Measurements from ENCODE around the gene IL1RAPL2. TPM values are rescaled to one million over a fixed set of nuclear protein-coding genes. Genes with fewer than 3 reads are reported as not detected.

The IL1RAPL2 gene
- total and polyA plus RNA-seq, 4 donors = 2.0 TPM; not detected in 3

DNA sequence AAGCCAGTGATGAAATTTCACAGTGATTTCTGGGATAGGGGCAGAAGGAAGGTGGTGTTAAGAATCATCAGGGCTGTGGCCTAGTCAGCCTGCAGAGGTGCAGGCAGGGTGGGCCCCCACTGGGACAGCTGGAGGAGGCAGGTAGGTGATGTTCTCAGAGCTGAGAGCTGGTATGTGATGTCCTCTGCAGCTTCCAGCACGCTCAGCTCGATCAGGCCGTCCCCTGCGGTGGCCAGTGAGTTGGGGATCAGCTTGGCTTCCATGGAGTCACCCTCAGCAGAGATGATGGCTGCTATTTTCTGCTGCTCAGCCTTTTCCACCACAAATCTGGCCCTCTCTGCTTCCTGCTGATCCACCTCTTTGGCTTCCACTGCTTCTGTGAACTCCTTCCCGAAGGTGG is 81.1 kb downstream of the IL1RAPL2 start:
- Histone ChIP-seq H3K27ac (ENCODE audit: low read depth in 1 of 2, low read length in 1 of 2) (no peak overlapping the region), H3K27me3 (ENCODE audit: control insufficient read depth in 3 of 3, insufficient read depth in 3 of 3, low read length in 2 of 3) (peaks cover 0 to 18% (median 4%) of the 10 kb centered on the region in 3 donors), H3K4me3 (no peak overlapping the region), H3K4me1 (ENCODE audit: control insufficient read depth in 5 of 5, insufficient read depth in 5 of 5, low read length in 5 of 5) (no peaks in the 10 kb centered on the region), H3K36me3 (ENCODE audit: control insufficient read depth in 4 of 4, insufficient read depth in 4 of 4, low read length in 4 of 4) (no peaks in the 10 kb centered on the region), H3K9ac (ENCODE audit: insufficient read depth in 1 of 2, low read length in 2 of 2) (no peak overlapping the region), H3K9me3 (ENCODE audit: control insufficient read depth in 4 of 4, insufficient read depth in 3 of 4, low read length in 3 of 4) (no peaks in the 10 kb centered on the region)
- ATAC-seq (ENCODE audit: insufficient read depth, low FRiP score) = no peak
- DNase-seq = no peak
- WGBS, 2 donors = 92% methylated on average over 1 to 5 of the region's 5 CpGs
- TF ChIP-seq, protein P1, sequence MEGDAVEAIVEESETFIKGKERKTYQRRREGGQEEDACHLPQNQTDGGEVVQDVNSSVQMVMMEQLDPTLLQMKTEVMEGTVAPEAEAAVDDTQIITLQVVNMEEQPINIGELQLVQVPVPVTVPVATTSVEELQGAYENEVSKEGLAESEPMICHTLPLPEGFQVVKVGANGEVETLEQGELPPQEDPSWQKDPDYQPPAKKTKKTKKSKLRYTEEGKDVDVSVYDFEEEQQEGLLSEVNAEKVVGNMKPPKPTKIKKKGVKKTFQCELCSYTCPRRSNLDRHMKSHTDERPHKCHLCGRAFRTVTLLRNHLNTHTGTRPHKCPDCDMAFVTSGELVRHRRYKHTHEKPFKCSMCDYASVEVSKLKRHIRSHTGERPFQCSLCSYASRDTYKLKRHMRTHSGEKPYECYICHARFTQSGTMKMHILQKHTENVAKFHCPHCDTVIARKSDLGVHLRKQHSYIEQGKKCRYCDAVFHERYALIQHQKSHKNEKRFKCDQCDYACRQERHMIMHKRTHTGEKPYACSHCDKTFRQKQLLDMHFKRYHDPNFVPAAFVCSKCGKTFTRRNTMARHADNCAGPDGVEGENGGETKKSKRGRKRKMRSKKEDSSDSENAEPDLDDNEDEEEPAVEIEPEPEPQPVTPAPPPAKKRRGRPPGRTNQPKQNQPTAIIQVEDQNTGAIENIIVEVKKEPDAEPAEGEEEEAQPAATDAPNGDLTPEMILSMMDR (IDR thresholded peaks at IDR 0.05; ENCODE audit: control extremely low read depth, extremely low read depth) = no peak

GRCh38 chrX:104659005-104659744 is 93.2 kb downstream of the IL1RAPL2 start:
- TF ChIP-seq, protein P1 (IDR thresholded peaks at IDR 0.05; ENCODE audit: control extremely low read depth, extremely low read depth) = no peak
- peak; percentile 23 to 59 (median 37) for DNase-seq
- Histone ChIP-seq H3K4me3 (no peak overlapping the region), H3K27ac (ENCODE audit: low read depth in 1 of 2, low read length in 1 of 2) (no peak overlapping the region), H3K36me3 (ENCODE audit: control insufficient read depth in 4 of 4, insufficient read depth in 4 of 4, low read length in 4 of 4) (no peaks in the 10 kb centered on the region), H3K4me1 (ENCODE audit: control insufficient read depth in 5 of 5, insufficient read depth in 5 of 5, low read length in 5 of 5) (no peaks in the 10 kb centered on the region), H3K9me3 (ENCODE audit: control insufficient read depth in 4 of 4, insufficient read depth in 3 of 4, low read length in 3 of 4) (peaks cover 0 to 2% (median 0%) of the 10 kb centered on the region in 4 donors), H3K9ac (ENCODE audit: insufficient read depth in 1 of 2, low read length in 2 of 2) (no peak overlapping the region), H3K27me3 (ENCODE audit: control insufficient read depth in 3 of 3, insufficient read depth in 3 of 3, low read length in 2 of 3) (peaks cover 0 to 26% (median 0%) of the 10 kb centered on the region in 3 donors)
- ATAC-seq (ENCODE audit: insufficient read depth, low FRiP score) = peak; percentile 27
- WGBS, 2 donors = 22 to 23% methylated on average over 3 of the region's 3 CpGs

- Histone ChIP-seq H3K9ac (ENCODE audit: insufficient read depth in 1 of 2, low read length in 2 of 2) (no peak overlapping the region), H3K27ac (ENCODE audit: low read depth in 1 of 2, low read length in 1 of 2) (no peak overlapping the region), H3K4me1 (ENCODE audit: control insufficient read depth in 5 of 5, insufficient read depth in 5 of 5, low read length in 5 of 5) (no peaks in the 10 kb centered on the region), H3K27me3 (ENCODE audit: control insufficient read depth in 3 of 3, insufficient read depth in 3 of 3, low read length in 2 of 3) (peaks cover 0 to 30% (median 0%) of the 10 kb centered on the region in 3 donors), H3K9me3 (ENCODE audit: control insufficient read depth in 4 of 4, insufficient read depth in 3 of 4, low read length in 3 of 4) (peaks cover 0 to 2% (median 0%) of the 10 kb centered on the region in 4 donors), H3K36me3 (ENCODE audit: control insufficient read depth in 4 of 4, insufficient read depth in 4 of 4, low read length in 4 of 4) (no peaks in the 10 kb centered on the region), H3K4me3 (no peak overlapping the region)
- ATAC-seq (ENCODE audit: insufficient read depth, low FRiP score) = no peak
- 56 to 90% methylated on average over 3 of the region's 3 CpGs for WGBS, 2 donors
- TF ChIP-seq, protein P1 (IDR thresholded peaks at IDR 0.05; ENCODE audit: control extremely low read depth, extremely low read depth) = no peak
- DNase-seq = peak in 2 of 3 donors; percentile 4 to 34
Observed at GRCh38 chrX:104660092-104660491, 94.1 kb downstream of the IL1RAPL2 start.

Data from lung (tissue), 12 donors.